PFSK-1 (cell line): ENCODE data around the gene NKX2-3.

Source experiments
- FOXP2 ChIP-seq: optimal IDR thresholded peaks from 2 replicates; pipeline ENCODE3; 2011; ENCODE audit warnings: borderline replicate concordance, control low read depth, inconsistent platforms; ENCODE audit not compliant: insufficient read depth; ENCODE audit errors: extremely low read length, extremely low read depth
- POLR2AphosphoS5 ChIP-seq: IDR thresholded peaks from 2 replicates; pipeline ENCODE4 v1.6.1; 2012; ENCODE audit warnings: low read depth, mild to moderate bottlenecking, control low read depth, low read length, moderate library complexity
- REST ChIP-seq, 2 experiments: IDR thresholded peaks; 2 replicates each; pipeline versions ENCODE4 v1.6.1 to v1.8.0; 2011 to 2012; ENCODE audit warnings: low read depth in 2 of 2, low read length in 2 of 2, control low read depth in 1 of 2, inconsistent platforms in 1 of 2, mild to moderate bottlenecking in 1 of 2, moderate library complexity in 1 of 2; ENCODE audit not compliant: insufficient read depth in 1 of 2
- SIN3A ChIP-seq: IDR thresholded peaks from 2 replicates; pipeline ENCODE4 v1.6.1; 2012; ENCODE audit warnings: mild to moderate bottlenecking, low read length, moderate library complexity, borderline replicate concordance; ENCODE audit not compliant: insufficient read depth
- TAF1 ChIP-seq: IDR thresholded peaks from 2 replicates; pipeline ENCODE4 v1.6.1; 2012; ENCODE audit warnings: low read length, control low read depth, borderline replicate concordance; ENCODE audit not compliant: insufficient read depth

Gene NKX2-3

GRCh38 chr10:99564361-99564760, 31.6 kb downstream of the NKX2-3 start:
- no peak for TF ChIP-seq SIN3A
- no peak for TF ChIP-seq TAF1
- no peak for TF ChIP-seq REST (IDR thresholded peaks at IDR 0.05; ENCODE audit: insufficient read depth in 1 of 2, low read depth in 2 of 2, low read length in 2 of 2)

DNA sequence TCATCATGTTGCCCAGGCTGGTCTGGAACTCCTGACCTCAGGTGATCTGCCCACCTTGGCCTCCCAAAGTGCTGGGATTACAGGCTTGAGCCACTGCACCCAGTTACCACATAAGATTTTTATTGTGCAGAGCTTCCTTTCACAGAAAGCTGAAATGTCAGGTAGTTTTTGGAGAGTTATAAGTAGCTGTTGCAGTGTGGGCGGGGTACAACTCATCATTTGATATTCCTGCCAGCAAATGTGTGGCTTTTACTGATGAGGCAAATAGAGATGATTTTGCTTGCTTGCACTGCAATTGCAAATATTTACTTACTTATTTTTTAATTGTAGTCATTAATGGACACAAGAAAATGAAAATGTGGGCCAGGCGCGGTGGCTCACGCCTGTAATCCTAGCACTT, 32.4 kb downstream of the NKX2-3 start:
- no peak for TF ChIP-seq REST (IDR thresholded peaks at IDR 0.05; ENCODE audit: insufficient read depth in 1 of 2, low read depth in 2 of 2, low read length in 2 of 2)
- TF ChIP-seq SIN3A = no peak

- TF ChIP-seq FOXP2 (no peak), SIN3A (no peak), TAF1 (no peak), POLR2AphosphoS5 (no peak), REST (IDR thresholded peaks at IDR 0.05; ENCODE audit: insufficient read depth in 1 of 2, low read depth in 2 of 2, low read length in 2 of 2) (no peak)
These were observed 36.7 kb downstream of the NKX2-3 start for GRCh38 chr10:99569253-99569939.

GRCh38 chr10:99569961-99570360, 37.2 kb downstream of the NKX2-3 start:
- no peak for TF ChIP-seq REST (IDR thresholded peaks at IDR 0.05; ENCODE audit: insufficient read depth in 1 of 2, low read depth in 2 of 2, low read length in 2 of 2)
- TF ChIP-seq SIN3A = no peak
- no peak for TF ChIP-seq TAF1
- TF ChIP-seq POLR2AphosphoS5 = no peak
- TF ChIP-seq FOXP2 = no peak

GRCh38 chr10:99571816-99572215, 39.1 kb downstream of the NKX2-3 start:
- TF ChIP-seq REST (IDR thresholded peaks at IDR 0.05; ENCODE audit: insufficient read depth in 1 of 2, low read depth in 2 of 2, low read length in 2 of 2) (no peak), FOXP2 (no peak), SIN3A (no peak)
